ENCODE measurements around the gene ADM2.

ADM2 gene

DNA sequence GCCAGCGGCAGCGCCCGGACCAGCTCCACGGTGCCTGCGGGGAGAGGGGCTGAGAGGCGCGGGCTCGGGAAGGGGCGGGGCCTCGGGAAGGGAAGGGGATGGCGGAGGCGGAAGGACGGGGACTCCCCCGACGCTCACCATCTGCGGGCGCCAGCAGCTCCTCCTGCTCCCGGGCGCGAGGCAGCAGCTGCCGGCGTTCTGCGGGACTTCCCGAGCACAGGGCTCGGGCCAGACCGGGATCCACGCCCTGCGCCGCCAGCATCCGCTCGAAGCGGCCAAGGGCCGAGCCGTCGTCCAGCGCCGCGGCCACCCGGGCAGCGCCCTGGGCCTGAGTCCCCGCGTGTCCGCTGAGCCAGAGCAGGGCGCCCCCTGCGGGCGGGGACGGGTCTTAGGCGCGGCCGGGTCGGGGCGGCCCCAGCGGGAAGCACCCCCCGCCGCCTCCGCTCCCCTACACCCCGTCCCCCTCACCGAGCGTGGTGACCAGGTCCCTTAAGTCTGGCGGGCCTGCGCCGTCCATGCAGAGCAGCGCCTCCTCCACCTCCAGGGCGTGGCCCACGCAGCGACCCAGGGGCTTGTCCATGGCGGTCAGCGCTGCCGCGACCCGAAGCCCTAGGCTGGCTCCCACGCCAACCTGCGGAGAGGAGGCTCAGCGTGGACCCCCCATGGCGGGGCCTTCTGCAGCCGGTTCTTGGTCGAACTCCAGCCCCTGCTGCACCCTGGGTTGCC, 44.9 kb downstream of the ADM2 start:
- peak; percentile 89 for DNase-seq

DNA sequence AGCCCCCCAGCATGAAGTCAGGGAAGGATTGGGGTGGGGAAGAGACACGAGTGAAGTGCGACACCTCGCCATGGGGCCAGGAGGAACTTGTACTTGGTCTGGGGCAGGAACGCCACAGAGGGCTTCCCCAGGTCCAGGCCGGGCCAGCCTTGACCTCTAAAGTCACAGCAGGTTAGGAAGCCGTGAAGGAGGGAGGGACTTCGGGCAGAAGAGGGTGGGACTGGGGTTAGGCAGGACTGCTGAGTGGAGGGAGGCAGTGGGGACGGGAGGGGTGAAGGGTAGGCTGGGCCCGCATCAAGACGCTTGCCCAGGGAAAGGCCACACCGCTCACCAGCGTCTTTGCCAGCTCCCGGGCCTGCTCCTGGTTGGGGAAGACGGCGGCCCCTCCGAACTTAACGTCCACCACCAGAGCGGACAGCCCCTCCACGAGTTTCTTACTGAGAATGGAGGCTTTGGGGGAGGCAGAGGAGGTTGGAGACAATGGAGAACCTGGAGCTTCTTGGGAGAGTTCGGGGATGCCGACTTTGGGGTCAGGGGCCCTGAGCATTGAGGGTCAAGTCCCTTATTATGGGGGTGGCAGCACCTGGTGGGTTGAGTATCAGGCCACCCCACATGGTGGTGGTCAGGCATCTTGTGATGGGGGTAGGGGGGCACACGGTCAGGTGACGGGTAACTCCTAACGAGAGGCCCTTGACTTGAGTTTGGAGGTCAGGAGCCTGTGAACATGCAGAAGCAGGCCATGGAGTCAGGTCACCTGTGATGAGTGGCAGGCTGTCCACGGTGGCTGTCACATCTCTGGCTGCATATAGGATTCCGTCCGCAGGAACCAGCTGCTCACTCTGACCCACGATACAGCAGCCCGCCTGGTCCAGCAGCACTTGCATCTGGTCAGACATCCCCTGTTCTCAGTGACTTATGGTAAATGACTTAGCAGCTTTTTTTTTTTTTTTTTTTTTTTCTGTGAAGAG, 45.8 kb downstream of the ADM2 start:
- peak; percentile 56 for DNase-seq

DNA sequence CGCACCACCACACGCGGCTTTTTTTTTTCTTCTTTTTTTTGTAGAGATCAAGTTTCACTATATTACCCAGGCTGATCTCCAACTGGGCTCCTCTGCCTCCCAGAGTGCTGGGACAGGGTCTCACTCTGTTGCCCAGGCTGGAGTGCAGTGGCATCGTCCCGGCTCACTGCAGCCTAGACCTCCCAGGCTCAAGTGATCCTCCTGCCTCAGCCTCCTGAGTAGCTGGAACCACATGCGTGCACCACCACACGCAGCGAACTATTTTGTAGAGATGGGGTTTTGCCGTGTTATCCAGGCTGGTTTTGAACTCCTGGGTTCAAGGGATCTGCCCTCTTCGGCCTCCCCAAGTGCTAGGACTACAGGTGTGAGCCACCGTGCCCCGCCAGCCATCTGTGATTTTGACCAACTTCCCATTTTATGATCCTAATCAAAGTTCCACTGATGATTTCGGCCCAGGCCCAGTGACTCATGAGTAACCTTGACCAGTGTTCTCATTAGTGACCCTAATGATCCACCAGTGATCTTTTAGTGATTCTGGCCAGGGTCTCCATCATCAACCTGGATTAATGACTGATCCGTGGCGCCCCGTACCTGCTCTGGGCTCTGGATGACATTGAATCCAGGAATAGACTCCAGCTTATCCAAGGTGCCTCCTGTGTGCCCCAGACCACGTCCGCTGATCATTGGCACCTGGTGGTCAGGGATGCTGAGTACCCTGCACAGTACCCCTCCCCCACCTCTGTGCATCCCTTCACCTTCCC, 46.8 kb downstream of the ADM2 start:
- no peak for DNase-seq

- DNase-seq: no peak
These were observed 47.5 kb downstream of the ADM2 start for GRCh38 chr22:50528682-50529415.

GRCh38 chr22:50529416-50529896, 48.1 kb downstream of the ADM2 start:
- DNase-seq: no peak

GRCh38 chr22:50529897-50530579, 48.7 kb downstream of the ADM2 start, which contains the start of gene TYMP:
Gene TYMP, minus strand, starts transcription at chr22:50530012. Its CDS starts 303 bp downstream, at chr22:50529709.
- peak; percentile 73 for DNase-seq

- no peak for DNase-seq
These were observed 49.2 kb downstream of the ADM2 start for GRCh38 chr22:50530580-50530876.

- peak; percentile 87 for DNase-seq
These were observed 49.7 kb downstream of the ADM2 start for GRCh38 chr22:50530877-50531545.

GRCh38 chr22:50531546-50531961, 50.2 kb downstream of the ADM2 start:
- DNase-seq: peak; percentile 75

DNA sequence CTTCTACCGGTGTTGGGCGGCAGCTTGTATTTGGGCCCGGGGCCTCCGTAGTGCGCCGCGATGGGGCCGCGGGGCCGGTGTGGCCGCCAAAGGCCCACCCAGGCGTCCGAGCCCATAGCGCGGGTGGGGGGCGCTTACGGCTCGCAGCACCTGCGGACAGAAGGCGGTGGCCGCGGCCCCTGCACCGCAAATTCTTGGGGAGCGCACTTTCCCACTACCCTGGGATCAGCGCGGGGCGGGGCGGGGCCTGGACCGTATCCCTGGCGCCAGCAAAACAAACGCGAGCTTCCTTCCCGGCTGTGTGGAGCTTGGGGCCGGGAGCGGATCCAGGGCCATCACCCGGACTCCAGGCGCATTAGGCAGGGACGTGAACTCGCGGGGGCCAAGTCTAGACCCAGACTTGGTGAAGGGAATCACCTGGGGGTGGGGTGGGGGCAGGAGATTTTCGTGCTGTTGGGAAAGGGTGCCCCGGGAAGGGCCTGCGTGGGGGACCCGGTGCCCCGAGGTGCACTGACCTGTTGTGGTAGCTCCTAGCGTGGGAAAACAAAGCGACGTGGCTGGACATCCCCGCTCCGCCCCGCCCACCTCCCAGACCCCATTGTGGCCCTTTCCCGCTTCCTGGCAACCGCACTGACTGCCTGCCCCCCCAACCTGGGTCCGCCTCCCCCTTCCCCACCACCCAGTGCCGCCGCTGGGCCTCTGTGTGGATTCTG, 50.8 kb downstream of the ADM2 start:
- no peak for DNase-seq

DNA sequence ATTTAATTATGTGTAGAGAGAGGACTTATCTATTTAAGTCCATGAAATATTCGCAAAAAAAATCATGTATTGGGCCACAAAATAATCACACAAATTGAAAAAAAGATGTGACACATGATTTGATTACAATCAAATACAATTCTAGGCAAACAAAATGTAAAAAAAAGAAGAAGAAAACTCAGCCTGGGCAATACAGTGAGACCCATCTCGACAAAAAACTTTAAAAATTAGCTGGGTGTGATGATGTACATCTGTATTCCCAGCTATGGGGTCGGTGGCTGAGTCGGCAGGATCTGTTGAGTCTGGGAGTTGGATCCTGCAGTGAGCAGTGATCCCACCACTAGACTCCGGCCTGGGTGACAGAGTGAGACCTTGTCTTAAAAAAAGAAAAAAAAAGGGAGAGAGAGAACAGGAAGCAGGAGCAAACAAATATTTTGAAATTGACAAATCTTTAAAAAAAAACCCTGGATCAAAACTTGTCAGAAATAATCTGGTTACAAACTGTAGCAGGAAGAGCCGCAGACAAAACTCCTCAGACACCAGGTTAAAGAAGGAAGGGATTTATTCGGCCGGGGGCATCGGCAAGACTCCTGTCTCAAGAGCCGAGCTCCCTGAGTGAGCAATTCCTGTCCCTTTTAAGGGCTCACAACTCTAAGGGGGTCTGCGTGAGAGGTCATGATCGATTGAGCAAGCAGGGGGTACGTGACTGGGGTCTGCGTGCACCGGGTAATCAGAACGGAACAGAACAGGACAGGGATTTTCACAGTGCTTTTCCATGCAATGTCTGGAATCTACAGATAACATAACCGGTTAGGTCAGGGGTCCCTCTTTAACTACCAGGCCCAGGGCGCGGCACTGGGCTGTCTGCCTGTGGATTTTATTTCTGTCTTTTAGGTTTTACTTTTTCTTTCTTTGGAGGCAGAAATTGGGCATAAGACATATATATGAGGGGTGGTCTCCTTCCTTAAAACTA, 51.8 kb downstream of the ADM2 start:
- no peak for DNase-seq

DNA sequence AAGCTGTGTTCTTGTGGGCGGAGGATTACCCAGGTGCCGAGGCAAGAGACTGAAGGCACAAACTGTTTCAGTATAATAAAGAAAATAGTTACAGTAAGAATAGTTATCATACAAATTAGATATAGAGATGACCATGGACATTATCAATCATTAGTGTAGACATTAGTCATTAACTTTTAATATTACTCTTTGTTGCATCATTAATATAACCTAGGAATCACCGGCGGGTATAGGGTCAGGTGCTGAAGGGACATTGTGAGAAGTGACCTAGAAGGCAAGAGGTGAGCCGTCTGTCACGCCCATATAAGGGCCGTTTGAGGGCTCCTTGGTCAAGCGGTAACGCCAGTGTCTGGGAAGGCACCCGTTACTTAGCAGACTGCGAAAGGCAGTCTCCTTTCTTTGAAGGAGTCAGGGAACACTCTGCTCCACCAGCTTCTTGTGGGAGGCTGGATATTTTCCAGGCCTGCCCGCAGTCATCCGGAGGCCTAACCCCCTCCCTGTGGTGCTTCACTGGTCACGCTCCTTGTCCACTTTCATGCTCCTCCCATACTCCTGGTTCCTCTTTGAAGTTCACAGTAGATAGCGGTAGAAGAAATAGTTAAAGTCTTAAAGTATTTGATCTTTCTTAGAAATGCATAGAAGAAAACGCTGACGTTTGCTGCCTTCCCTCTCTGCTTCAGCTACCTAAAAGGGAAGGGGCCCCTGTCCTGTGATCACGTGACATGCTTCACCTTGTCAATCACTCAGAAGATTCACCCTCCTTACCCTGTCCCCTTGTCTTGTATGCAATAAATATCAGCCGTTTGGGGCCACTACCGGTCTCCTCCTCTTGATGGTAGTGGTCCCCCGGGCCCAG, 52.7 kb downstream of the ADM2 start:
- peak; percentile 52 for DNase-seq

GRCh38 chr22:50535113-50535512, 53.8 kb downstream of the ADM2 start:
- DNase-seq: no peak

Data from CD4-positive, alpha-beta T cell treated with Interleukin-17A for 1 hour (primary cell).